Neuron (in vitro differentiated cells): ENCODE measurements around the gene DKK3.

Experiments
- H2AFZ ChIP-seq: one replicate; pipeline ENCODE4 v1.6.1; 2013; ENCODE audit warnings: low read depth, mild to moderate bottlenecking, inconsistent platforms, low read length, moderate library complexity
- H3K27me3 ChIP-seq: one replicate; pipeline ENCODE4 v1.6.1; 2013; ENCODE audit warnings: low read length; ENCODE audit not compliant: insufficient read depth
- H3K36me3 ChIP-seq: one replicate; pipeline ENCODE4 v1.6.1; 2013; ENCODE audit warnings: low read length; ENCODE audit not compliant: insufficient read depth
- H3K4me1 ChIP-seq: one replicate; pipeline ENCODE4 v1.6.1; 2013; ENCODE audit warnings: low read length; ENCODE audit not compliant: insufficient read depth
- H3K4me3 ChIP-seq: 2 replicates; pipeline ENCODE4 v1.5.1; 2013; ENCODE audit warnings: mild to moderate bottlenecking, low read length, moderate library complexity
- H3K9me3 ChIP-seq: one replicate; pipeline ENCODE4 v1.6.1; 2013; ENCODE audit warnings: low read length

The DKK3 gene

DNA sequence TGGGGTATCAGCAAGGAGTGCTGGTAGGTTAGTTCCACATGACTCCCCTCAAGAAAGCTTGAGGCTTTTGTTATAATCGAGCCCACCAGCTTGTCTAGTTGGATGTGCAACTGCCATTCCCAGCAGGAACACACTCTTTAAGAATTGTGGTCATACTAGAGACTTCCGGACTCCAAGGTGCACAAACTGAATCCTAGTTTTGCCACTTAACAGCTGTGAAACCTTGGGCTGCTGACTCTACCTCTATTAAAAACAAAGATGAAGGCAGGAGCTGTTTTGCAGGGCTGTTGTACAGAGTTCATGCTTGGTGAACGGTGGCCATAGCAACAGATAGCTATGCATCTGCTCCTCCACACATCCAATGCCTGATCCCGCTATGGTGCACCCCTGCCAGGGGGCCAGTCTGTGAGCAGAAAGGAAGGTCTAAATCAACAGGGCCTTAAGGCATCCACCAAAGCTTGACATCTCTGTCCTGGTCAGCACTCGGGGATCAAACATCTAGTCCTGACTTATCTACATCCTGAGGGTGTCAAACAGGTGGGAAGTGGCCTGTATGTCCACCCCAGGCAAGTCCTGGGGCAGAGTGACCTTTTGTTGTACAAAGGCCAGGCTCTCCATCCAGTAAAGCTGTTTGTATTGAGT lies 36.4 kb downstream of the DKK3 start:
- no peaks in the 10 kb centered on the region for H3K36me3 ChIP-seq
- H3K4me1 ChIP-seq: peaks cover 45% of the 10 kb centered on the region
- H2AFZ ChIP-seq: no peak overlapping the region
- no peaks in the 10 kb centered on the region for H3K9me3 ChIP-seq
- H3K4me3 ChIP-seq: no peak overlapping the region
- no peaks in the 10 kb centered on the region for H3K27me3 ChIP-seq

GRCh38 chr11:11970556-11970955 lies 37.9 kb downstream of the DKK3 start:
- Histone ChIP-seq H3K4me1 (peaks cover 45% of the 10 kb centered on the region), H3K4me3 (no peak overlapping the region), H3K36me3 (no peaks in the 10 kb centered on the region), H2AFZ (no peak overlapping the region), H3K27me3 (no peaks in the 10 kb centered on the region), H3K9me3 (no peaks in the 10 kb centered on the region)

DNA sequence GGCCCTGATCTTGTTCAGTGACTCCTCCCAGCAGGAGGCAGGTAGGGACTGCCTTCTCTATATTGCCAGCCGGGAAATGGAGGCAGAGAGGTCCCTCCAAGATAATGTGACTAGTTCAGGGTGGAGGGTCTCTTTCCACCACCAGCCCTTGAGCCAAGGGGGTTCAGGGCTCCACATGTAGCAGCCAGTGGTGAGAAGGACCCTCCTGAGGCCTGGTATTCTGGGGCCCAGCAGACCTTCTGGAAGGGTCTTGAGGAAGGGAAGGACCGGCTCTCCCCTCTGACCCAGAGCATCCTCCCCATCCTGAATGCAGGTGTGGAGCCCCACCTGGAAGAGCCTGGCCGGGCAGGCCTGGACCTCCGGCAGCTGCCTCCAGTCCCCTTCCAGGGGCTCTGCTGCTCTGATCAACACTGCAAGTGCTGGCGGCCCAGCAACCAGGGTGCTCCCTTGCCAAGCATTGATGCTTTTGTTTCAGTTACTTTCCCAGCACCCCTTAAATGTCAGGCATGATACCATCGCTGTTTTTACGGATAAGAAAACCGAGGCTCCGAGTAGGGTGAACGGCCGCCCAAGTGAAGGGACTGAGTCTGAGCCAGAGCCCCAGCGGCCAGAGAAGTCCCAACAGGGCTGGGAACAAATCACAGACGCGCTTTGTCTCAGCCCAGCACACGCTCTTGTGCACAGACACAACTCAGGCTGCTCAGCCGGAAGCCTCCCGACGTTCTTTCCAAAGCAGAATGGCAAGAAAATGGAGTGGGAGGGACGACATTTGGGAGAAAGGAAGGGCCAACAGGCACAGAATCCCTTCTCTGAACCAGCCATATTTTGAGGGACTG lies 38.8 kb downstream of the DKK3 start:
- no peak overlapping the region for H3K4me3 ChIP-seq
- no peaks in the 10 kb centered on the region for H3K9me3 ChIP-seq
- no peaks in the 10 kb centered on the region for H3K36me3 ChIP-seq
- no peaks in the 10 kb centered on the region for H3K27me3 ChIP-seq
- H3K4me1 ChIP-seq: peaks cover 45% of the 10 kb centered on the region
- no peak overlapping the region for H2AFZ ChIP-seq

- no peaks in the 10 kb centered on the region for H3K27me3 ChIP-seq
- no peak overlapping the region for H3K4me3 ChIP-seq
- peaks cover 2% of the 10 kb centered on the region for H3K36me3 ChIP-seq
These were observed 39.7 kb downstream of the DKK3 start for GRCh38 chr11:11968511-11969280.

DNA sequence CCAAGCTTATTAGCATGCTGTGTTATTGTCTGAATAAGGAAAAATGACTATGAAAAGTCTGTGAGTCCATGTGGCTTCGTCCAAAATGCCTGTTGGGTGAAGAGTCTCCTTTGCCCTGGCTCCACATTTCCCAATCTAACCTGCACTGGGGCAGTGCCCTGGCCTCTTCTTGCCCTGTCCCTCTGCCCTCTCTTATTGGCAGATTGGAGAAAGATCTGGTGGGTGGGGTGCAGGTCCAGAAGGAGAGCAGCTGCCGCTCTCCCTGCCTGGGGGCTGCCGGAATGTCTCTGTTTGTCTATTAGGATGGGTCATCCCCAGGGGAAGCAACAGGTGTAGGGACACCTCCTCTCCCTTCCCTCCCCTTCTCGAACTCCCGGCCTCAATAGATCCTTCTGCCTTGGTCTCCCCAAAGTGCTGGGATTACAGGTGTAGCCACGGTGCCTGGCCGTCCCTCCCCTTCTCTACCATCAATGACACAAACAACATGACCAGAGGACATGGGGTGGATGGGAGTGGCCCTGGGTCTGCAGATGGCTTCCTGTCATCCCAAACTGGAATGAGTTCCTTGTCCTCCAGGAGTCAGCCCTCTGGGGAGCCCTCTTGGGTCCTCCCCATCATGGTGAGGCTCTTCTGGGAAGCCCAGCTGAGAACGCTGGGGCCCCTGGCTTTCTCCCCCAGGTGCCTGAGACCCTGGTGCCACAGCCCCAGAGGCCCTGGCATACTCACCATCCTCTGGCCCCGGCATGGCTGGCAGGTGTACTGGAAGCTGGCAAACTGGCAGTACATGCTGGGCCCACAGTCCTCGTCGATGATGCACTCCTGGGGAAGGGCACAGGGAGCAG lies 40.5 kb downstream of the DKK3 start:
- Histone ChIP-seq H3K4me3 (no peak overlapping the region), H3K36me3 (peaks cover 5% of the 10 kb centered on the region), H3K27me3 (no peaks in the 10 kb centered on the region), H3K9me3 (no peaks in the 10 kb centered on the region), H2AFZ (no peak overlapping the region), H3K4me1 (peaks cover 32% of the 10 kb centered on the region)

More at GRCh38 chr11:11968511-11969280, 39.7 kb downstream of the DKK3 start:
- H3K9me3 ChIP-seq: no peaks in the 10 kb centered on the region
- H3K4me1 ChIP-seq: peaks cover 40% of the 10 kb centered on the region
- H2AFZ ChIP-seq: no peak overlapping the region

DNA sequence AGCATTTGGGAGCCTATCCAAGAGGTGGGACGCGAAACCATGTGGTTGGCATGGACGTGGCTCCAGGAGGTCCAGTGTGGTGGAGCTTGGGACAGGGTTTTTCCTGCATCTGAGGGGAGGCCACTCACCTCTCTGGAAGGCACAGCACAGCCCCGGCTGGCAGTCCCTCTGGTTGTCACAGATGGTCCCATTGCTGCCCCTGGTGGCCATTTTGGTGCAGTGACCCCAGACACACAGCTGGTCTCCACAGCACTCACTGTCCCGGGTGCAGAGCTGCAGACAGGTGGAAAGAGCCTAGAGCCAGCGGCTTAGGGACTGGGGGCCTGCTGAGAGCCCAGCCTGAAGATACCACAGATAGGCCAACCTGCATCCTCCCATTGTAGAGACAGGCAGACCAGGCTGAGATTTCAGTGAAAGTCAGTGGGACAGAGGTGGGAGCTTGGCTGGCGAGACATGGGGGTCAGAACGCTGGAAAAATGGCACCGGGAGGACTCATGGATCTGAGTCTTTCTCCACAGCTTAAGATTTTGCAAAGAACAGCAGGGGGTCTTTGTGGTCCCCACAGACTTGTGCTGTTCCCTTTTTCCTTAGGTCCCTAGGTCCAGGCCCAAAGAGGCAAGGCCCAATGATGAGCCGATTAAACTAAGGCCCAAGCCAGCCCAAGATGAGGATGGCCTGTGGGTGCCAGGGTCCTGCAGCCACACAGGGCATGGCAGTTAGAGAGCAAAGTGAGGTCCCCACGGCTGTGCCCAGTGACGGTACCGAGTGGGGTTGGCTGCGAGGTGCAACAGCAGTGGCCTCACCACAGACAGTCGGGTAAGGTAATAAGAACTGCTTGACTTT lies 41.4 kb downstream of the DKK3 start:
- peaks cover 5% of the 10 kb centered on the region for H3K36me3 ChIP-seq
- H3K4me1 ChIP-seq: peaks cover 24% of the 10 kb centered on the region
- H2AFZ ChIP-seq: no peak overlapping the region
- no peak overlapping the region for H3K4me3 ChIP-seq
- no peaks in the 10 kb centered on the region for H3K27me3 ChIP-seq
- no peaks in the 10 kb centered on the region for H3K9me3 ChIP-seq

GRCh38 chr11:11966354-11966741 lies 42.1 kb downstream of the DKK3 start:
- no peaks in the 10 kb centered on the region for H3K9me3 ChIP-seq
- H2AFZ ChIP-seq: no peak overlapping the region
- peaks cover 5% of the 10 kb centered on the region for H3K36me3 ChIP-seq
- H3K4me3 ChIP-seq: no peak overlapping the region
- H3K27me3 ChIP-seq: no peaks in the 10 kb centered on the region
- H3K4me1 ChIP-seq: peaks cover 17% of the 10 kb centered on the region

GRCh38 chr11:11965656-11966353 lies 42.6 kb downstream of the DKK3 start:
- H3K36me3 ChIP-seq: peaks cover 5% of the 10 kb centered on the region
- H3K4me1 ChIP-seq: peaks cover 12% of the 10 kb centered on the region
- H2AFZ ChIP-seq: no peak overlapping the region
- no peak overlapping the region for H3K4me3 ChIP-seq
- no peaks in the 10 kb centered on the region for H3K9me3 ChIP-seq
- H3K27me3 ChIP-seq: no peaks in the 10 kb centered on the region

- Histone ChIP-seq H3K4me1 (peaks cover 11% of the 10 kb centered on the region), H2AFZ (no peak overlapping the region), H3K27me3 (no peaks in the 10 kb centered on the region), H3K9me3 (no peaks in the 10 kb centered on the region), H3K36me3 (peaks cover 5% of the 10 kb centered on the region), H3K4me3 (no peak overlapping the region)
These were observed 43.2 kb downstream of the DKK3 start for GRCh38 chr11:11965192-11965591.

- no peaks in the 10 kb centered on the region for H3K27me3 ChIP-seq
- no peak overlapping the region for H2AFZ ChIP-seq
- no peaks in the 10 kb centered on the region for H3K9me3 ChIP-seq
- H3K4me3 ChIP-seq: no peak overlapping the region
- peaks cover 9% of the 10 kb centered on the region for H3K4me1 ChIP-seq
- H3K36me3 ChIP-seq: peaks cover 8% of the 10 kb centered on the region
These were observed 43.7 kb downstream of the DKK3 start for GRCh38 chr11:11964774-11965150.

- H3K9me3 ChIP-seq: no peaks in the 10 kb centered on the region
- H3K4me3 ChIP-seq: no peak overlapping the region
- H3K36me3 ChIP-seq: peaks cover 8% of the 10 kb centered on the region
- H3K27me3 ChIP-seq: no peaks in the 10 kb centered on the region
- H3K4me1 ChIP-seq: peaks cover 11% of the 10 kb centered on the region
- no peak overlapping the region for H2AFZ ChIP-seq
These were observed 44.3 kb downstream of the DKK3 start for GRCh38 chr11:11963842-11964773.
